Measurements from ENCODE around the gene TRIP10.

The TRIP10 gene

DNA sequence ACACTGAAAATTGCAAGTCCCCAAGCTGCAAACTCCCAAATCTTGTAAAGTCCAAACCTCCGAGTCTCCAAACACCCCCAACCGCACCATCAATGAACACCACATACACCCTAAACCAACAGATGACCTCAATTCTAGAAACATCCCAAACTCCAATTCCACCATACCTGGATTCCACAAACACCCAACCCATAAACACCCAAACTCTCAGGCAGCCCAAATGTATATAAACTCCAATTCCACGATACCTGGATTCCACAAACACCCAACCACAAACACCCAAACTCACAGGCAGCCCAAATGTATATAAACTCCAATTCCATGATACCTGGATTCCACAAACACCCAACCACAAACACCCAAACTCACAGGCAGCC is 19.5 kb upstream of the TRIP10 start:
- ATAC-seq, result no peak
- TF ChIP-seq, protein P1, sequence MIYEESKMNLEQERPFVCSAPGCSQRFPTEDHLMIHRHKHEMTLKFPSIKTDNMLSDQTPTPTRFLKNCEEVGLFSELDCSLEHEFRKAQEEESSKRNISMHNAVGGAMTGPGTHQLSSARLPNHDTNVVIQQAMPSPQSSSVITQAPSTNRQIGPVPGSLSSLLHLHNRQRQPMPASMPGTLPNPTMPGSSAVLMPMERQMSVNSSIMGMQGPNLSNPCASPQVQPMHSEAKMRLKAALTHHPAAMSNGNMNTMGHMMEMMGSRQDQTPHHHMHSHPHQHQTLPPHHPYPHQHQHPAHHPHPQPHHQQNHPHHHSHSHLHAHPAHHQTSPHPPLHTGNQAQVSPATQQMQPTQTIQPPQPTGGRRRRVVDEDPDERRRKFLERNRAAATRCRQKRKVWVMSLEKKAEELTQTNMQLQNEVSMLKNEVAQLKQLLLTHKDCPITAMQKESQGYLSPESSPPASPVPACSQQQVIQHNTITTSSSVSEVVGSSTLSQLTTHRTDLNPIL (CRISPR knock-in tag; IDR thresholded peaks at IDR 0.05; ENCODE audit: low read depth), result no peak
- TF ChIP-seq RARB (CRISPR knock-in tag; IDR thresholded peaks at IDR 0.05) (no peak), ARNTL (CRISPR knock-in tag; IDR thresholded peaks at IDR 0.05; ENCODE audit: borderline replicate concordance, low read depth) (no peak), ZC3H10 (CRISPR knock-in tag; IDR thresholded peaks at IDR 0.05) (no peak)
- TF ChIP-seq, protein P2, sequence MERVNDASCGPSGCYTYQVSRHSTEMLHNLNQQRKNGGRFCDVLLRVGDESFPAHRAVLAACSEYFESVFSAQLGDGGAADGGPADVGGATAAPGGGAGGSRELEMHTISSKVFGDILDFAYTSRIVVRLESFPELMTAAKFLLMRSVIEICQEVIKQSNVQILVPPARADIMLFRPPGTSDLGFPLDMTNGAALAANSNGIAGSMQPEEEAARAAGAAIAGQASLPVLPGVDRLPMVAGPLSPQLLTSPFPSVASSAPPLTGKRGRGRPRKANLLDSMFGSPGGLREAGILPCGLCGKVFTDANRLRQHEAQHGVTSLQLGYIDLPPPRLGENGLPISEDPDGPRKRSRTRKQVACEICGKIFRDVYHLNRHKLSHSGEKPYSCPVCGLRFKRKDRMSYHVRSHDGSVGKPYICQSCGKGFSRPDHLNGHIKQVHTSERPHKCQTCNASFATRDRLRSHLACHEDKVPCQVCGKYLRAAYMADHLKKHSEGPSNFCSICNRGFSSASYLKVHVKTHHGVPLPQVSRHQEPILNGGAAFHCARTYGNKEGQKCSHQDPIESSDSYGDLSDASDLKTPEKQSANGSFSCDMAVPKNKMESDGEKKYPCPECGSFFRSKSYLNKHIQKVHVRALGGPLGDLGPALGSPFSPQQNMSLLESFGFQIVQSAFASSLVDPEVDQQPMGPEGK (CRISPR knock-in tag; IDR thresholded peaks at IDR 0.05; ENCODE audit: borderline replicate concordance), result no peak

DNA sequence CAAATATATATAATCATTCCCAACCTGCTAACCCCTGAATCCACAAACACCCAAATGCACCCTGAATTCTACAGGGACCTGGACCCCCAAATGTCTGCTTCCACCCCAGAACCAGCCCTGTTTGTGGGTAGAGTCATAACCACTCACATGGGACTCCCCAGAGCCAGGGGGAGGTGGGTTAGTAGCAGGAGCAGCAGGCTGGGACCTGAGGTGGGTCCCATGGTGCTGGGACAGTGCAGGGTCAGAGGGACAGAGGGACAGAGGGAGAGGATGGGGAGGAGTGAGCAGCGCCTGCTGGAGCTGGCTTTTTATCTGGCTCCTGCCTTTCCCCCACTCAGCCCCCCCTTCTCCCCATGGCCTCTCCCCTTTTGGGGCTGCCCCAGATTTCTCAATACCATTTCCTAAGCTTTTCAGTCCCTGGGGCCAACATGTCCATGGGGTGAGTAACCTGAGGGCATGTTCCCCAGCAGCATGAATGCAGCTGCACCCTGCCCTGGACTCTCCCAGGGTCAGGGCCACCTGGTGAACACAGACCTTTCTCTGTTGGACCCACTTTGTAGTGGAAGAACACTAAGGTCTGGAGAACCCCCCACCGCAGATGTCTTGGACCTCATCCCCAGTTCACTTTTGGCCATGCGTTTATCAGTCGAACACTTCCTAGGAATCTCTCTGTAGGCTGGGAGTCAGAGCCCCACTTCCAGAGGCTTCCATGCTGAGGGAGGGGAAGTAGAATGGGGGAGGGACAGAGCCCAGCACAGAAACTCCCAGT is 18.9 kb upstream of the TRIP10 start, which contains the start of gene C3:
TSS of gene C3 (minus strand) at position 282 of the 769 bp plus-strand sequence. CDS start at position 221, 61 bp downstream.
- TF ChIP-seq ARNTL (CRISPR knock-in tag; IDR thresholded peaks at IDR 0.05; ENCODE audit: borderline replicate concordance, low read depth) (no peak), TOX (CRISPR knock-in tag; IDR thresholded peaks at IDR 0.05; ENCODE audit: borderline replicate concordance) (no peak), RARB (CRISPR knock-in tag; IDR thresholded peaks at IDR 0.05) (no peak), ZNF8 (CRISPR knock-in tag; IDR thresholded peaks at IDR 0.05) (no peak), CSDC2 (CRISPR knock-in tag; IDR thresholded peaks at IDR 0.05) (no peak), OSR1 (CRISPR knock-in tag; IDR thresholded peaks at IDR 0.05) (no peak), PPARA (CRISPR knock-in tag; IDR thresholded peaks at IDR 0.05; ENCODE audit: borderline replicate concordance) (no peak), ESRRG (CRISPR knock-in tag; IDR thresholded peaks at IDR 0.05) (no peak), ZFP30 (CRISPR knock-in tag; IDR thresholded peaks at IDR 0.05) (no peak), BACH2 (CRISPR knock-in tag; IDR thresholded peaks at IDR 0.05; ENCODE audit: borderline replicate concordance) (no peak)
- TF ChIP-seq, protein P3, sequence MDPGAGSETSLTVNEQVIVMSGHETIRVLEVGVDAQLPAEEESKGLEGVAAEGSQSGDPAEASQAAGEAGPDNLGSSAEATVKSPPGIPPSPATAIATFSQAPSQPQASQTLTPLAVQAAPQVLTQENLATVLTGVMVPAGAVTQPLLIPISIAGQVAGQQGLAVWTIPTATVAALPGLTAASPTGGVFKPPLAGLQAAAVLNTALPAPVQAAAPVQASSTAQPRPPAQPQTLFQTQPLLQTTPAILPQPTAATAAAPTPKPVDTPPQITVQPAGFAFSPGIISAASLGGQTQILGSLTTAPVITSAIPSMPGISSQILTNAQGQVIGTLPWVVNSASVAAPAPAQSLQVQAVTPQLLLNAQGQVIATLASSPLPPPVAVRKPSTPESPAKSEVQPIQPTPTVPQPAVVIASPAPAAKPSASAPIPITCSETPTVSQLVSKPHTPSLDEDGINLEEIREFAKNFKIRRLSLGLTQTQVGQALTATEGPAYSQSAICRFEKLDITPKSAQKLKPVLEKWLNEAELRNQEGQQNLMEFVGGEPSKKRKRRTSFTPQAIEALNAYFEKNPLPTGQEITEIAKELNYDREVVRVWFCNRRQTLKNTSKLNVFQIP (CRISPR knock-in tag; IDR thresholded peaks at IDR 0.05; ENCODE audit: borderline replicate concordance, low read depth), result no peak
- TF ChIP-seq, protein P1 (CRISPR knock-in tag; IDR thresholded peaks at IDR 0.05; ENCODE audit: low read depth), result no peak
- TF ChIP-seq, protein P4, sequence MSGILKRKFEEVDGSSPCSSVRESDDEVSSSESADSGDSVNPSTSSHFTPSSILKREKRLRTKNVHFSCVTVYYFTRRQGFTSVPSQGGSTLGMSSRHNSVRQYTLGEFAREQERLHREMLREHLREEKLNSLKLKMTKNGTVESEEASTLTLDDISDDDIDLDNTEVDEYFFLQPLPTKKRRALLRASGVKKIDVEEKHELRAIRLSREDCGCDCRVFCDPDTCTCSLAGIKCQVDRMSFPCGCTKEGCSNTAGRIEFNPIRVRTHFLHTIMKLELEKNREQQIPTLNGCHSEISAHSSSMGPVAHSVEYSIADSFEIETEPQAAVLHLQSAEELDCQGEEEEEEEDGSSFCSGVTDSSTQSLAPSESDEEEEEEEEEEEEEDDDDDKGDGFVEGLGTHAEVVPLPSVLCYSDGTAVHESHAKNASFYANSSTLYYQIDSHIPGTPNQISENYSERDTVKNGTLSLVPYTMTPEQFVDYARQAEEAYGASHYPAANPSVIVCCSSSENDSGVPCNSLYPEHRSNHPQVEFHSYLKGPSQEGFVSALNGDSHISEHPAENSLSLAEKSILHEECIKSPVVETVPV (CRISPR knock-in tag; IDR thresholded peaks at IDR 0.05), result no peak
- ATAC-seq, result no peak

DNA sequence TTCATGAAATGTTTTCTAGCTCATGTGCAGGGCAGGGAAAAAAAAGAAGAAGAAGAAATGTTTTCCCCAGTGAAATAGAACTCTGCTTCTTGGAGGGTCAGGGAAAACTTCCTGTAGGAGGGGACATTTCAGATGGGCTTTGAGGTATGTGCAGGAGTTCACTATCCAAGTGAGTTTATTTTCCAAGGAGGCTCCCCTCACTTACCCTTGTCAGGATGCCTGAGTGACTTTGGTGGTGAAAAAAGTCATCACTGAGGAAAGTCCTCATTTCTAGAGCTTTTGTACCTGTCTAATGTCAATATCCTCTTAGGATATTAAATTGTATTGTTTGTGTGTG is 18.4 kb upstream of the TRIP10 start:
- TF ChIP-seq, protein P1 (CRISPR knock-in tag; IDR thresholded peaks at IDR 0.05; ENCODE audit: low read depth), result no peak
- peak; percentile 98 for TF ChIP-seq ZFP3 (CRISPR knock-in tag; IDR thresholded peaks at IDR 0.05)
- ATAC-seq, result no peak

DNA sequence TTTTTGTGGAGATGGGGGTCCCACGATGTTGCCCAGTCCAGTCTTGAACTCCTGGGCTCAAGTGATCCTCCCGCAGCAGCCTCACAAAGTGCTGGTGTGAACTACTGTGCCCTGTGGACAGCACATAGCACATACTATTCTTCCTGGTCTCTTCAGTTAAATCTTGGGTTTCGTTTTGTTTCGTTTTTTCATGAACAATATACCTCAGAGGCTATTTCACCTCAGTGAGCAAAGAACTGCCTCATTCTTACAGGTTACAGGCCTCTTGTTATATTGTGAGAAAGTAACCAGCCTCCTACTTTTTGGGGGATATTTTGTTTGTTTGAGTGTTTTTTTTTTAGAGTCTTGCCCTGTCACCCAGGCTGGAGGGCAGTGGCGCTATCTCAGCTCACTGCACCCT is 17.7 kb upstream of the TRIP10 start:
- no peak for ATAC-seq
- TF ChIP-seq, protein P4 (CRISPR knock-in tag; IDR thresholded peaks at IDR 0.05), result no peak
- TF ChIP-seq ISL1 (CRISPR knock-in tag; IDR thresholded peaks at IDR 0.05) (no peak), ZNF565 (CRISPR knock-in tag; conservative IDR thresholded peaks at IDR 0.05; ENCODE audit: low read depth) (no peak), ZNF70 (CRISPR knock-in tag; IDR thresholded peaks at IDR 0.05) (no peak), SNAI2 (CRISPR knock-in tag; IDR thresholded peaks at IDR 0.05) (no peak), ARNTL (CRISPR knock-in tag; IDR thresholded peaks at IDR 0.05; ENCODE audit: borderline replicate concordance, low read depth) (no peak), ZC3H10 (CRISPR knock-in tag; IDR thresholded peaks at IDR 0.05) (no peak), ZFP30 (CRISPR knock-in tag; IDR thresholded peaks at IDR 0.05) (no peak), RARB (CRISPR knock-in tag; IDR thresholded peaks at IDR 0.05) (no peak), TCF4 (CRISPR knock-in tag; IDR thresholded peaks at IDR 0.05; ENCODE audit: borderline replicate concordance) (no peak), TOX (CRISPR knock-in tag; IDR thresholded peaks at IDR 0.05; ENCODE audit: borderline replicate concordance) (no peak)
- TF ChIP-seq, protein P5, sequence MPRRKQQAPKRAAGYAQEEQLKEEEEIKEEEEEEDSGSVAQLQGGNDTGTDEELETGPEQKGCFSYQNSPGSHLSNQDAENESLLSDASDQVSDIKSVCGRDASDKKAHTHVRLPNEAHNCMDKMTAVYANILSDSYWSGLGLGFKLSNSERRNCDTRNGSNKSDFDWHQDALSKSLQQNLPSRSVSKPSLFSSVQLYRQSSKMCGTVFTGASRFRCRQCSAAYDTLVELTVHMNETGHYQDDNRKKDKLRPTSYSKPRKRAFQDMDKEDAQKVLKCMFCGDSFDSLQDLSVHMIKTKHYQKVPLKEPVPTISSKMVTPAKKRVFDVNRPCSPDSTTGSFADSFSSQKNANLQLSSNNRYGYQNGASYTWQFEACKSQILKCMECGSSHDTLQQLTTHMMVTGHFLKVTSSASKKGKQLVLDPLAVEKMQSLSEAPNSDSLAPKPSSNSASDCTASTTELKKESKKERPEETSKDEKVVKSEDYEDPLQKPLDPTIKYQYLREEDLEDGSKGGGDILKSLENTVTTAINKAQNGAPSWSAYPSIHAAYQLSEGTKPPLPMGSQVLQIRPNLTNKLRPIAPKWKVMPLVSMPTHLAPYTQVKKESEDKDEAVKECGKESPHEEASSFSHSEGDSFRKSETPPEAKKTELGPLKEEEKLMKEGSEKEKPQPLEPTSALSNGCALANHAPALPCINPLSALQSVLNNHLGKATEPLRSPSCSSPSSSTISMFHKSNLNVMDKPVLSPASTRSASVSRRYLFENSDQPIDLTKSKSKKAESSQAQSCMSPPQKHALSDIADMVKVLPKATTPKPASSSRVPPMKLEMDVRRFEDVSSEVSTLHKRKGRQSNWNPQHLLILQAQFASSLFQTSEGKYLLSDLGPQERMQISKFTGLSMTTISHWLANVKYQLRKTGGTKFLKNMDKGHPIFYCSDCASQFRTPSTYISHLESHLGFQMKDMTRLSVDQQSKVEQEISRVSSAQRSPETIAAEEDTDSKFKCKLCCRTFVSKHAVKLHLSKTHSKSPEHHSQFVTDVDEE (CRISPR knock-in tag; IDR thresholded peaks at IDR 0.05), result no peak
